Gastroesophageal sphincter (tissue), 4 donors: Measurements from ENCODE around the gene LIX1L. TPM values are rescaled to one million over a fixed set of nuclear protein-coding genes. Genes with fewer than 3 reads are reported as not detected.
A peak's percentile ranks its signal among the peaks of the same experiment; 100 is the strongest.

Experiments
- ATAC-seq: fragments of 150-250 bp; one replicate; pipeline ENCODE4 v1.9.1; 2016; ENCODE audit warnings: mild to moderate bottlenecking, moderate library complexity
- H3K27ac ChIP-seq, 4 donors: fragments of 200-600 bp; sonication (generic) in 3 of 4; 1 replicate in 3 of 4; 2 replicates in 1 of 4; pipeline ENCODE4 v1.5.1; 2016 to 2019
- H3K27me3 ChIP-seq: fragments of 200-600 bp; sonication (generic); one replicate; pipeline ENCODE4 v1.5.1; 2019
- H3K36me3 ChIP-seq, 2 donors: fragments of 200-600 bp; sonication (generic); one replicate each; pipeline ENCODE4 v1.5.1; 2019; ENCODE audit warnings: control low read depth in 1 of 2
- H3K4me1 ChIP-seq, 3 donors: fragments of 200-600 bp; sonication (generic); 1 replicate in 2 of 3; 2 replicates in 1 of 3; pipeline ENCODE4 v1.5.1; 2016 to 2019; ENCODE audit warnings: control low read depth in 2 of 3
- H3K4me3 ChIP-seq, 2 donors: fragments of 200-600 bp; sonication (generic); one replicate each; pipeline ENCODE4 v1.5.1; 2019; ENCODE audit warnings: mild to moderate bottlenecking in 1 of 2, moderate library complexity in 1 of 2
- H3K9me3 ChIP-seq, 3 donors: fragments of 200-600 bp; sonication (generic); one replicate each; pipeline ENCODE4 v1.5.1; 2017 to 2019; ENCODE audit warnings: control low read depth in 2 of 3
- EP300 ChIP-seq: sonication (generic); formaldehyde crosslinking; IDR thresholded peaks from one replicate; pipeline ENCODE4 v1.6.1; 2017; ENCODE audit warnings: antibody characterized with exemption, mild to moderate bottlenecking
- POLR2A ChIP-seq, 2 donors: fragments of 450-650 bp; IDR thresholded peaks; one replicate each; pipeline ENCODE4 v1.6.1; 2017; ENCODE audit warnings: antibody characterized with exemption in 2 of 2, mild to moderate bottlenecking in 2 of 2, moderate library complexity in 1 of 2
- POLR2AphosphoS5 ChIP-seq: sonication (generic); formaldehyde crosslinking; IDR thresholded peaks from one replicate; pipeline ENCODE4 v1.6.1; 2017; ENCODE audit warnings: antibody characterized with exemption
- WGBS, 2 donors: methylation state at CpG; one replicate each; pipeline ENCODE4 v1.1.5; 2018; ENCODE audit warnings: low coverage in 1 of 2; 5-methylcytosine and 5-hydroxymethylcytosine counted together
- total RNA-seq, 4 donors: library from RNA; depleted of rRNA; stranded (reverse); fragments of >200 nt; gene quantifications; one replicate each; pipeline ENCODE4 v1.1.0, GENCODE V29; 2016
- TF ChIP-seq, protein P1 (sequence below), 4 experiments: fragments of 200-600 bp in 2 of 4; fragments of 450-650 bp in 2 of 4; sonication (generic) in 1 of 4; IDR thresholded peaks; one replicate each; pipeline ENCODE4 v1.5.1; 2017 to 2019; ENCODE audit warnings: antibody characterized with exemption in 4 of 4, mild to moderate bottlenecking in 2 of 4, moderate library complexity in 2 of 4

LIX1L gene
- total RNA-seq, 4 donors from 2014 or later = 37.8 to 53.5 (median 45.3) TPM

DNA sequence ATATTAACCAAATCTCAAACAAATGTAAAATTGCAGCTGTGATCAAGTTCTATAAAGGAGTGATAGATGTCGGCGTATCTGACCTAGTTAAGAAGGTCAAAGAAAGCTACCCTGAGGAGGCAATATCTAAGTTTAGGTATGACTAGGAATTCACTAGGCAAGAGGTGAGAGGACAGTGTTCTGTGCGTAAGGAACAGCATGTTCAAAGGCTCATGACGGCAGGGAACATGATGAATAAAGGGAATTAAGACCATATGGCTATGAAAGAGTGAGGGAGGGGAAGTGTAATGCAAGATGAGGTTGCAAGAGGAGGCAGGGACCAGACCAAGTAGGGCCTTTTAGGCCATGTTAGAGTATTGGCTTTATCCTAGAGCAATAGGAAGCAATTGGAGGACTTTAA is 8.6 kb downstream of the LIX1L start:
- 67 to 82% methylated on average over 2 to 4 of the region's 4 CpGs for WGBS, 2 donors
- TF ChIP-seq POLR2A (IDR thresholded peaks at IDR 0.05) = no peak
- peak; percentile 27 for TF ChIP-seq POLR2AphosphoS5
- ATAC-seq = no peak
- Histone ChIP-seq H3K27ac (no peak overlapping the region), H3K4me1 (peaks cover 3 to 64% (median 9%) of the 10 kb centered on the region in 3 donors), H3K4me3 (no peak overlapping the region), H3K9me3 (no peaks in the 10 kb centered on the region), H3K36me3 (peaks cover 0 to 37% of the 10 kb centered on the region in 2 donors), H3K27me3 (no peaks in the 10 kb centered on the region)

DNA sequence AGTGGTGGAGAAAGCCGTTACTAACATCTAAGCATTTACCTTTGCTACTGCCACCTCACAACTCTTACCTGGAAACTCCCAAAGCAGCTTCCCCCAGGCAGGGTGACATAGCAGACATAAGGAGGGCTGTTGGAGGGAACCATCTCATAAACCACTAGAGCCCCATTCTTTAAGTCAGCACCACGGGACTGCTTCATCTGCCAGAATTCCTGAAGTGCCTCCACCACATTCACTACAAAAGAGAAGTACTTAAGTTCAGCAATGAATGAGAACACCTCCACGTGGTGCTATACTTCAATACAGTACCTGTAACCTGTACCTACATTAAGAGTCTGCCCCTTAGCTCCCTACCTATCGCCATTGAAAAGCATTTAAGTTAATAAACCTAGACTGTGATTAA is 10.3 kb downstream of the LIX1L start:
- ATAC-seq = no peak
- no peaks in the 10 kb centered on the region for H3K9me3 ChIP-seq
- no peak for TF ChIP-seq POLR2A (IDR thresholded peaks at IDR 0.05)
- no peak for TF ChIP-seq POLR2AphosphoS5
- TF ChIP-seq EP300 = no peak
- H3K27me3 ChIP-seq = no peaks in the 10 kb centered on the region
- no peak overlapping the region for H3K27ac ChIP-seq
- peaks cover 0 to 47% (median 6%) of the 10 kb centered on the region in 3 donors for H3K4me1 ChIP-seq
- peaks cover 0 to 53% of the 10 kb centered on the region in 2 donors for H3K36me3 ChIP-seq
- H3K4me3 ChIP-seq = no peak overlapping the region
- WGBS, 2 donors = 50 to 70% methylated on average over 4 of the region's 4 CpGs

DNA sequence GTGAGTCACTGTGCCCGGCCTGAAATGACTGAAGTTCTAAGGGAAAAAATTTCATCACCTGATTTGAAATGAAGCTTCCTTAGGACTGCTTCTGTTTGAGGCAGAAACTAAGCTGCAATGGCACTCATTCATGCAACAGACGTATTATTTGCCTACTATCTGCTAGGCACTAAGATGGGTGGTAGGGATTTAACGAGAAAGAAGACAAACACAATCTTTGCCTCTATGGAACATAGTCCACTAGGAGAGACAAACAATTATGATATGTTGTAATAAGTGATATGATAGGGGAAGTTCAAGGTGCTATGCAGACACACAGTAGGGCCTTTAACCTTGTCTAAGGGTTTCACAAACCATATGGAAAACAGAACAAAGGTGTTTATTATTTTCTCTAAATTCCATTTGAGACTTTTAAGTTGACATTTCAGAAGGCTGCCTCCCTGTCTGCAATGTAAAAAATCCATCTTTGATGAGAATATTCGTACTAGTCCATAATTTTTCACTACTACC is 11.3 kb downstream of the LIX1L start:
- no peaks in the 10 kb centered on the region for H3K27me3 ChIP-seq
- no peak for TF ChIP-seq POLR2A (IDR thresholded peaks at IDR 0.05)
- TF ChIP-seq POLR2AphosphoS5 = no peak
- no peak for TF ChIP-seq EP300
- TF ChIP-seq, protein P1, sequence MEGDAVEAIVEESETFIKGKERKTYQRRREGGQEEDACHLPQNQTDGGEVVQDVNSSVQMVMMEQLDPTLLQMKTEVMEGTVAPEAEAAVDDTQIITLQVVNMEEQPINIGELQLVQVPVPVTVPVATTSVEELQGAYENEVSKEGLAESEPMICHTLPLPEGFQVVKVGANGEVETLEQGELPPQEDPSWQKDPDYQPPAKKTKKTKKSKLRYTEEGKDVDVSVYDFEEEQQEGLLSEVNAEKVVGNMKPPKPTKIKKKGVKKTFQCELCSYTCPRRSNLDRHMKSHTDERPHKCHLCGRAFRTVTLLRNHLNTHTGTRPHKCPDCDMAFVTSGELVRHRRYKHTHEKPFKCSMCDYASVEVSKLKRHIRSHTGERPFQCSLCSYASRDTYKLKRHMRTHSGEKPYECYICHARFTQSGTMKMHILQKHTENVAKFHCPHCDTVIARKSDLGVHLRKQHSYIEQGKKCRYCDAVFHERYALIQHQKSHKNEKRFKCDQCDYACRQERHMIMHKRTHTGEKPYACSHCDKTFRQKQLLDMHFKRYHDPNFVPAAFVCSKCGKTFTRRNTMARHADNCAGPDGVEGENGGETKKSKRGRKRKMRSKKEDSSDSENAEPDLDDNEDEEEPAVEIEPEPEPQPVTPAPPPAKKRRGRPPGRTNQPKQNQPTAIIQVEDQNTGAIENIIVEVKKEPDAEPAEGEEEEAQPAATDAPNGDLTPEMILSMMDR (IDR thresholded peaks at IDR 0.05) = no peak
- H3K36me3 ChIP-seq = peaks cover 0 to 64% of the 10 kb centered on the region in 2 donors
- H3K27ac ChIP-seq = no peak overlapping the region
- peaks cover 0 to 37% (median 6%) of the 10 kb centered on the region in 3 donors for H3K4me1 ChIP-seq
- ATAC-seq = no peak
- H3K4me3 ChIP-seq = no peak overlapping the region
- WGBS, 2 donors = 81 to 94% methylated on average over 2 to 3 of the region's 4 CpGs
- H3K9me3 ChIP-seq = no peaks in the 10 kb centered on the region

DNA sequence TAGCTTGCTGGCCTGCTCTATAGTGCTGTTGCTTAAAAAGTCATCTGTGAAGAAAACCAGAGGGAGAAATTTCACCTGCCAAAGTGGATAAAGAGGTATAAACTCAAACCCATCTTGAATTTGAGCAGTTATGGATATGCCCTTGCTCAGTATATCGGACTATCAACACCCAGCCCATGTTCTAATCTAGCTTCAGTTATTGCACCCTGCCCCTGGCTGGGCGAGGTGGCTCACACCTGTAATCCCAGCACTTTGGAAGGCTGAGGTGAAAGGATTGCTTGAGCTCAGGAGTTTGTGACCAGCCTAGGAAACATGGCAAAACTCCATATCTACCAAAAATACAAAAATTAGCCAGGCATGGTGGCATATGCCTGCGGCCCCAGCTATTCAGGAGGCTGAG is 13.3 kb downstream of the LIX1L start:
- 92 to 100% methylated on average over 1 to 2 of the region's 3 CpGs for WGBS, 2 donors
- TF ChIP-seq POLR2AphosphoS5 = no peak
- TF ChIP-seq EP300 = no peak
- TF ChIP-seq, protein P1 (IDR thresholded peaks at IDR 0.05) = no peak
- no peak for TF ChIP-seq POLR2A (IDR thresholded peaks at IDR 0.05)
- Histone ChIP-seq H3K9me3 (no peaks in the 10 kb centered on the region), H3K27ac (no peak overlapping the region), H3K27me3 (no peaks in the 10 kb centered on the region), H3K4me1 (peaks cover 0 to 17% (median 6%) of the 10 kb centered on the region in 3 donors), H3K36me3 (peaks cover 0 to 79% of the 10 kb centered on the region in 2 donors), H3K4me3 (no peak overlapping the region)
- ATAC-seq = no peak

DNA sequence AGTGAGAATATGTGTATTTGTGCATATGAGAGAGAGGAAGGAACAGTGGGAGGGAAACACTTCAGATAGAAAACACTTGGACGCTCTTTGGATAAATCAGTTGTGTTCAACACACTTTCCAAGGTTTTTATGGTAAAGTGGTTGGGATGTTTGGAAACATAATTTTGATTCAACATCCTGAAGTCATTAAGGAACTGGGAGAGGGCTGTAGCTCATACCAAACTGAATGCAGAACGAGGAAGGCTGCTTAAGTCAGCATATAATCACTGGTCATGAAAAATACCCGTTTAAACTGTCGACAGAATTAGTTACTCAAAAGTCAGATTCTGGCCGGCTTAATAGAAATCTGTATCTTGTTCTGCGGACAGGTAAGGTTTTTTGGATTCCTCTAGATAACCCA is 14.9 kb downstream of the LIX1L start:
- peaks cover 0 to 6% (median 0%) of the 10 kb centered on the region in 3 donors for H3K4me1 ChIP-seq
- no peak for TF ChIP-seq POLR2AphosphoS5
- no peak for TF ChIP-seq EP300
- TF ChIP-seq, protein P1 (IDR thresholded peaks at IDR 0.05) = no peak
- no peak for TF ChIP-seq POLR2A (IDR thresholded peaks at IDR 0.05)
- H3K27ac ChIP-seq = no peak overlapping the region
- peaks cover 0 to 93% of the 10 kb centered on the region in 2 donors for H3K36me3 ChIP-seq
- H3K9me3 ChIP-seq = no peaks in the 10 kb centered on the region
- H3K4me3 ChIP-seq = no peak overlapping the region
- WGBS, 2 donors = 75 to 77% methylated on average over 3 to 6 of the region's 6 CpGs
- no peak for ATAC-seq
- no peaks in the 10 kb centered on the region for H3K27me3 ChIP-seq

DNA sequence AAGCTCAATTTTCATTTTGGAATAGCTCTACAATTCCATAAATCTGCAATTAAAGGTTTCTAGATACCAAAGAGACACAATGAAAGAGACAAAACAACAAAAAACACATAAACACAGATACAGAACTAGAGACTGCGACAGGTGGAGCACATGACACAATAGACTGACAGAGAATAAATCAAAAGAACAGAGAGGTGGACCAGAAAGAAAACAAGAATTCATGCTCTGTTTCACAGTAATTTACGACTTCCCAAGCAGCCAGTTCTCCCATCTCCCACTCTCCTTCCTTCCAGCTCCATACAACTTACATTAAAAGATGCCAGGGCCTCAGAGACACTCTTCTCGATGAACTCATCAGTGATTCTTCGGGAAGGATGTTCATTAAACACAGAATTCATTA is 15.4 kb downstream of the LIX1L start:
- Histone ChIP-seq H3K27me3 (no peaks in the 10 kb centered on the region), H3K36me3 (peaks cover 0 to 93% of the 10 kb centered on the region in 2 donors), H3K9me3 (no peaks in the 10 kb centered on the region), H3K27ac (no peak overlapping the region), H3K4me3 (no peak overlapping the region), H3K4me1 (peaks cover 0 to 2% (median 0%) of the 10 kb centered on the region in 3 donors)
- no peak for ATAC-seq
- 73 to 100% methylated on average over 3 to 4 of the region's 4 CpGs for WGBS, 2 donors
- TF ChIP-seq, protein P1 (IDR thresholded peaks at IDR 0.05) = no peak
- TF ChIP-seq EP300 (no peak), POLR2A (IDR thresholded peaks at IDR 0.05) (no peak), POLR2AphosphoS5 (no peak)
